Vagina (tissue), 2 donors: ENCODE data around the gene APBB1IP.

Experiments used
- POLR2A ChIP-seq, 2 donors: fragments of 450-650 bp; IDR thresholded peaks; one replicate each; pipeline ENCODE4 v1.6.1; 2017; ENCODE audit warnings: antibody characterized with exemption in 2 of 2, mild to moderate bottlenecking in 2 of 2, moderate library complexity in 2 of 2
- POLR2AphosphoS5 ChIP-seq, 2 donors: sonication (generic); formaldehyde crosslinking; IDR thresholded peaks; one replicate each; pipeline ENCODE4 v1.9.0; 2017; ENCODE audit warnings: antibody characterized with exemption in 2 of 2, mild to moderate bottlenecking in 2 of 2, low read depth in 1 of 2; ENCODE audit not compliant: insufficient read depth in 1 of 2
- TF ChIP-seq, protein P1 (sequence below), 3 experiments: fragments of 450-650 bp in 2 of 3; fragments of 200-600 bp in 1 of 3; sonication (generic) in 1 of 3; IDR thresholded peaks; one replicate each; pipeline ENCODE4 v1.5.1; 2017 to 2019; ENCODE audit warnings: antibody characterized with exemption in 3 of 3, mild to moderate bottlenecking in 2 of 3, moderate library complexity in 2 of 3

GRCh38 chr10:26527018-26527417 is 88.9 kb downstream of the APBB1IP start:
- TF ChIP-seq POLR2AphosphoS5 (IDR thresholded peaks at IDR 0.05; ENCODE audit: insufficient read depth in 1 of 2, low read depth in 1 of 2) (no peak), POLR2A (IDR thresholded peaks at IDR 0.05) (no peak)
- TF ChIP-seq, protein P1, sequence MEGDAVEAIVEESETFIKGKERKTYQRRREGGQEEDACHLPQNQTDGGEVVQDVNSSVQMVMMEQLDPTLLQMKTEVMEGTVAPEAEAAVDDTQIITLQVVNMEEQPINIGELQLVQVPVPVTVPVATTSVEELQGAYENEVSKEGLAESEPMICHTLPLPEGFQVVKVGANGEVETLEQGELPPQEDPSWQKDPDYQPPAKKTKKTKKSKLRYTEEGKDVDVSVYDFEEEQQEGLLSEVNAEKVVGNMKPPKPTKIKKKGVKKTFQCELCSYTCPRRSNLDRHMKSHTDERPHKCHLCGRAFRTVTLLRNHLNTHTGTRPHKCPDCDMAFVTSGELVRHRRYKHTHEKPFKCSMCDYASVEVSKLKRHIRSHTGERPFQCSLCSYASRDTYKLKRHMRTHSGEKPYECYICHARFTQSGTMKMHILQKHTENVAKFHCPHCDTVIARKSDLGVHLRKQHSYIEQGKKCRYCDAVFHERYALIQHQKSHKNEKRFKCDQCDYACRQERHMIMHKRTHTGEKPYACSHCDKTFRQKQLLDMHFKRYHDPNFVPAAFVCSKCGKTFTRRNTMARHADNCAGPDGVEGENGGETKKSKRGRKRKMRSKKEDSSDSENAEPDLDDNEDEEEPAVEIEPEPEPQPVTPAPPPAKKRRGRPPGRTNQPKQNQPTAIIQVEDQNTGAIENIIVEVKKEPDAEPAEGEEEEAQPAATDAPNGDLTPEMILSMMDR (IDR thresholded peaks at IDR 0.05) = no peak
